ENCODE measurements around the gene GEN1.

The GEN1 gene

GRCh38 chr2:17719562-17720371 is 34.2 kb upstream of the GEN1 start:
- H4K91ac ChIP-seq (ENCODE audit: low read depth, low read length, poor library complexity) = no peak overlapping the region
- H2BK15ac ChIP-seq (ENCODE audit: low read length) = no peak overlapping the region
- H3K9ac ChIP-seq (ENCODE audit: low read depth, low read length, poor library complexity) = no peak overlapping the region
- H3K4me1 ChIP-seq (ENCODE audit: control insufficient read depth in 2 of 2, insufficient read depth in 1 of 2, low read depth in 1 of 2, low read length in 2 of 2) = no peaks in the 10 kb centered on the region
- H2AK5ac ChIP-seq (ENCODE audit: low read depth, low read length) = no peak overlapping the region
- H4K8ac ChIP-seq (ENCODE audit: low read depth, low read length) = no peak overlapping the region
- no peak overlapping the region for H2AFZ ChIP-seq (ENCODE audit: low read length)
- no peaks in the 10 kb centered on the region for H3K79me1 ChIP-seq (ENCODE audit: low read depth, low read length)
- no peak overlapping the region for H3K4ac ChIP-seq (ENCODE audit: low read length)
- H3K23ac ChIP-seq (ENCODE audit: low read depth, low read length, poor library complexity) = no peak overlapping the region
- H2BK5ac ChIP-seq (ENCODE audit: low read length) = no peak overlapping the region
- peaks cover 4 to 96% of the 10 kb centered on the region in 2 donors for H3K36me3 ChIP-seq (replicated peaks in 1 of 2; ENCODE audit: control insufficient read depth in 2 of 2, insufficient read depth in 2 of 2, low read length in 2 of 2)
- no peak overlapping the region for H3K14ac ChIP-seq (ENCODE audit: low read length)
- H3K27ac ChIP-seq (replicated peaks; ENCODE audit: low read length) = no peak overlapping the region
- H3K9me3 ChIP-seq (replicated peaks in 1 of 2; ENCODE audit: control insufficient read depth in 2 of 2, insufficient read depth in 1 of 2, low read depth in 1 of 2, low read length in 2 of 2) = no peaks in the 10 kb centered on the region
- no peak overlapping the region for H3K18ac ChIP-seq (ENCODE audit: low read length)
- H2BK12ac ChIP-seq (ENCODE audit: low read length) = no peak overlapping the region
- H3K4me2 ChIP-seq (ENCODE audit: insufficient read depth, low read length, poor library complexity, severe bottlenecking) = no peak overlapping the region
- no peak for DNase-seq (ENCODE audit: low spot score)
- no peak overlapping the region for H3K4me3 ChIP-seq (ENCODE audit: low read length in 2 of 2)
- no CpG with 5 or more reads among the region's 4 CpGs for WGBS, 2 donors (ENCODE audit: extremely low coverage in 2 of 2, insufficient read length in 2 of 2, insufficient replicate concordance in 1 of 2)
- H2BK120ac ChIP-seq (ENCODE audit: low read depth, low read length) = no peak overlapping the region
- H3K27me3 ChIP-seq (ENCODE audit: control insufficient read depth in 3 of 3, insufficient read depth in 3 of 3, low read depth in 1 of 3, low read length in 3 of 3) = no peaks in the 10 kb centered on the region

GRCh38 chr2:17728210-17728609 is 25.7 kb upstream of the GEN1 start:
- Histone ChIP-seq H3K9ac (ENCODE audit: low read depth, low read length, poor library complexity) (no peak overlapping the region), H3K4ac (ENCODE audit: low read length) (no peak overlapping the region), H3K4me2 (ENCODE audit: insufficient read depth, low read length, poor library complexity, severe bottlenecking) (no peak overlapping the region), H2BK12ac (ENCODE audit: low read length) (no peak overlapping the region), H3K23ac (ENCODE audit: low read depth, low read length, poor library complexity) (no peak overlapping the region), H4K91ac (ENCODE audit: low read depth, low read length, poor library complexity) (no peak overlapping the region), H2BK5ac (ENCODE audit: low read length) (no peak overlapping the region), H3K9me3 (replicated peaks in 1 of 2; ENCODE audit: control insufficient read depth in 2 of 2, insufficient read depth in 1 of 2, low read depth in 1 of 2, low read length in 2 of 2) (no peaks in the 10 kb centered on the region), H3K4me3 (ENCODE audit: low read length in 2 of 2) (no peak overlapping the region), H2AK5ac (ENCODE audit: low read depth, low read length) (no peak overlapping the region), H3K18ac (ENCODE audit: low read length) (no peak overlapping the region), H3K14ac (ENCODE audit: low read length) (no peak overlapping the region), H3K27ac (replicated peaks; ENCODE audit: low read length) (no peak overlapping the region), H2BK15ac (ENCODE audit: low read length) (no peak overlapping the region), H3K36me3 (replicated peaks in 1 of 2; ENCODE audit: control insufficient read depth in 2 of 2, insufficient read depth in 2 of 2, low read length in 2 of 2) (peaks cover 4 to 91% of the 10 kb centered on the region in 2 donors), H3K27me3 (ENCODE audit: control insufficient read depth in 3 of 3, insufficient read depth in 3 of 3, low read depth in 1 of 3, low read length in 3 of 3) (no peaks in the 10 kb centered on the region), H3K79me1 (ENCODE audit: low read depth, low read length) (no peaks in the 10 kb centered on the region), H4K8ac (ENCODE audit: low read depth, low read length) (no peak overlapping the region), H2BK120ac (ENCODE audit: low read depth, low read length) (no peak overlapping the region), H2AFZ (ENCODE audit: low read length) (no peak overlapping the region), H3K4me1 (ENCODE audit: control insufficient read depth in 2 of 2, insufficient read depth in 1 of 2, low read depth in 1 of 2, low read length in 2 of 2) (no peaks in the 10 kb centered on the region)
- no peak for DNase-seq (ENCODE audit: low spot score)
- WGBS, 2 donors (ENCODE audit: extremely low coverage in 2 of 2, insufficient read length in 2 of 2, insufficient replicate concordance in 1 of 2) = no CpG with 5 or more reads among the region's 6 CpGs

GRCh38 chr2:17729880-17730279 is 24.1 kb upstream of the GEN1 start:
- Histone ChIP-seq H3K4me1 (ENCODE audit: control insufficient read depth in 2 of 2, insufficient read depth in 1 of 2, low read depth in 1 of 2, low read length in 2 of 2) (no peaks in the 10 kb centered on the region), H2BK15ac (ENCODE audit: low read length) (no peak overlapping the region), H2AK5ac (ENCODE audit: low read depth, low read length) (no peak overlapping the region), H3K4me3 (ENCODE audit: low read length in 2 of 2) (no peak overlapping the region), H4K91ac (ENCODE audit: low read depth, low read length, poor library complexity) (no peak overlapping the region), H2BK12ac (ENCODE audit: low read length) (no peak overlapping the region), H4K8ac (ENCODE audit: low read depth, low read length) (no peak overlapping the region), H3K14ac (ENCODE audit: low read length) (no peak overlapping the region), H3K79me1 (ENCODE audit: low read depth, low read length) (no peaks in the 10 kb centered on the region), H2BK5ac (ENCODE audit: low read length) (no peak overlapping the region), H3K36me3 (replicated peaks in 1 of 2; ENCODE audit: control insufficient read depth in 2 of 2, insufficient read depth in 2 of 2, low read length in 2 of 2) (peaks cover 6 to 90% of the 10 kb centered on the region in 2 donors), H2AFZ (ENCODE audit: low read length) (no peak overlapping the region), H3K18ac (ENCODE audit: low read length) (no peak overlapping the region), H3K9ac (ENCODE audit: low read depth, low read length, poor library complexity) (no peak overlapping the region), H3K4ac (ENCODE audit: low read length) (no peak overlapping the region), H3K4me2 (ENCODE audit: insufficient read depth, low read length, poor library complexity, severe bottlenecking) (no peak overlapping the region), H3K27ac (replicated peaks; ENCODE audit: low read length) (no peak overlapping the region), H3K9me3 (replicated peaks in 1 of 2; ENCODE audit: control insufficient read depth in 2 of 2, insufficient read depth in 1 of 2, low read depth in 1 of 2, low read length in 2 of 2) (no peaks in the 10 kb centered on the region), H3K27me3 (ENCODE audit: control insufficient read depth in 3 of 3, insufficient read depth in 3 of 3, low read depth in 1 of 3, low read length in 3 of 3) (no peaks in the 10 kb centered on the region), H2BK120ac (ENCODE audit: low read depth, low read length) (no peak overlapping the region), H3K23ac (ENCODE audit: low read depth, low read length, poor library complexity) (no peak overlapping the region)
- DNase-seq (ENCODE audit: low spot score) = no peak
- no CpG with 5 or more reads among the region's 2 CpGs for WGBS, 2 donors (ENCODE audit: extremely low coverage in 2 of 2, insufficient read length in 2 of 2, insufficient replicate concordance in 1 of 2)

- H3K23ac ChIP-seq (ENCODE audit: low read depth, low read length, poor library complexity) = no peak overlapping the region
- no peaks in the 10 kb centered on the region for H3K4me1 ChIP-seq (ENCODE audit: control insufficient read depth in 2 of 2, insufficient read depth in 1 of 2, low read depth in 1 of 2, low read length in 2 of 2)
- H2BK5ac ChIP-seq (ENCODE audit: low read length) = no peak overlapping the region
- no peak overlapping the region for H3K9ac ChIP-seq (ENCODE audit: low read depth, low read length, poor library complexity)
- no peaks in the 10 kb centered on the region for H3K79me1 ChIP-seq (ENCODE audit: low read depth, low read length)
- H3K18ac ChIP-seq (ENCODE audit: low read length) = no peak overlapping the region
- no peak overlapping the region for H3K4ac ChIP-seq (ENCODE audit: low read length)
- WGBS, 2 donors (ENCODE audit: extremely low coverage in 2 of 2, insufficient read length in 2 of 2, insufficient replicate concordance in 1 of 2) = no CpG with 5 or more reads among the region's 1 CpG
- no peak overlapping the region for H2AFZ ChIP-seq (ENCODE audit: low read length)
- H3K4me2 ChIP-seq (ENCODE audit: insufficient read depth, low read length, poor library complexity, severe bottlenecking) = no peak overlapping the region
- DNase-seq (ENCODE audit: low spot score) = no peak
- no peak overlapping the region for H4K91ac ChIP-seq (ENCODE audit: low read depth, low read length, poor library complexity)
- H3K4me3 ChIP-seq (ENCODE audit: low read length in 2 of 2) = no peak overlapping the region
- no peak overlapping the region for H3K27ac ChIP-seq (replicated peaks; ENCODE audit: low read length)
- no peak overlapping the region for H3K14ac ChIP-seq (ENCODE audit: low read length)
- no peak overlapping the region for H2BK15ac ChIP-seq (ENCODE audit: low read length)
- H3K27me3 ChIP-seq (ENCODE audit: control insufficient read depth in 3 of 3, insufficient read depth in 3 of 3, low read depth in 1 of 3, low read length in 3 of 3) = no peaks in the 10 kb centered on the region
- H2BK12ac ChIP-seq (ENCODE audit: low read length) = no peak overlapping the region
- H4K8ac ChIP-seq (ENCODE audit: low read depth, low read length) = no peak overlapping the region
- H3K9me3 ChIP-seq (replicated peaks in 1 of 2; ENCODE audit: control insufficient read depth in 2 of 2, insufficient read depth in 1 of 2, low read depth in 1 of 2, low read length in 2 of 2) = peaks cover 0 to 2% of the 10 kb centered on the region in 2 donors
- H2AK5ac ChIP-seq (ENCODE audit: low read depth, low read length) = no peak overlapping the region
- no peak overlapping the region for H2BK120ac ChIP-seq (ENCODE audit: low read depth, low read length)
- H3K36me3 ChIP-seq (replicated peaks in 1 of 2; ENCODE audit: control insufficient read depth in 2 of 2, insufficient read depth in 2 of 2, low read length in 2 of 2) = peaks cover 22 to 93% of the 10 kb centered on the region in 2 donors
Observed at GRCh38 chr2:17733599-17733998, 20.3 kb upstream of the GEN1 start.
